Measurements from ENCODE around the gene TEKT3.

The TEKT3 gene

GRCh38 chr17:15287538-15288267, 53.7 kb downstream of the TEKT3 start:
- H3K4me1 ChIP-seq (ENCODE audit: control insufficient read depth, insufficient read depth, low read length): peaks cover 4% of the 10 kb centered on the region
- no peak overlapping the region for H3K27ac ChIP-seq (ENCODE audit: low read depth, low read length)
- no peaks in the 10 kb centered on the region for H3K27me3 ChIP-seq (ENCODE audit: control insufficient read depth, insufficient read depth, low read length)
- H3K4me3 ChIP-seq (ENCODE audit: low read length): no peak overlapping the region
- no peak overlapping the region for H3K9ac ChIP-seq (ENCODE audit: low read length)
- no peaks in the 10 kb centered on the region for H3K36me3 ChIP-seq (ENCODE audit: control insufficient read depth, insufficient read depth, low read length)

GRCh38 chr17:15285466-15285865, 55.9 kb downstream of the TEKT3 start:
- Histone ChIP-seq H3K4me3 (ENCODE audit: low read length) (no peak overlapping the region), H3K4me1 (ENCODE audit: control insufficient read depth, insufficient read depth, low read length) (peaks cover 4% of the 10 kb centered on the region), H3K27ac (ENCODE audit: low read depth, low read length) (no peak overlapping the region), H3K9ac (ENCODE audit: low read length) (no peak overlapping the region), H3K27me3 (ENCODE audit: control insufficient read depth, insufficient read depth, low read length) (no peaks in the 10 kb centered on the region), H3K36me3 (ENCODE audit: control insufficient read depth, insufficient read depth, low read length) (no peaks in the 10 kb centered on the region)

- no peaks in the 10 kb centered on the region for H3K36me3 ChIP-seq (ENCODE audit: control insufficient read depth, insufficient read depth, low read length)
- no peak overlapping the region for H3K9ac ChIP-seq (ENCODE audit: low read length)
- H3K4me1 ChIP-seq (ENCODE audit: control insufficient read depth, insufficient read depth, low read length): peaks cover 4% of the 10 kb centered on the region
- H3K27me3 ChIP-seq (ENCODE audit: control insufficient read depth, insufficient read depth, low read length): no peaks in the 10 kb centered on the region
- H3K27ac ChIP-seq (ENCODE audit: low read depth, low read length): no peak overlapping the region
- no peak overlapping the region for H3K4me3 ChIP-seq (ENCODE audit: low read length)
Observed at GRCh38 chr17:15284537-15284936, 56.9 kb downstream of the TEKT3 start.

GRCh38 chr17:15284107-15284506, 57.3 kb downstream of the TEKT3 start:
- Histone ChIP-seq H3K9ac (ENCODE audit: low read length) (no peak overlapping the region), H3K27me3 (ENCODE audit: control insufficient read depth, insufficient read depth, low read length) (no peaks in the 10 kb centered on the region), H3K27ac (ENCODE audit: low read depth, low read length) (no peak overlapping the region), H3K4me1 (ENCODE audit: control insufficient read depth, insufficient read depth, low read length) (peaks cover 4% of the 10 kb centered on the region), H3K36me3 (ENCODE audit: control insufficient read depth, insufficient read depth, low read length) (no peaks in the 10 kb centered on the region), H3K4me3 (ENCODE audit: low read length) (no peak overlapping the region)

GRCh38 chr17:15281909-15282308, 59.5 kb downstream of the TEKT3 start:
- no peaks in the 10 kb centered on the region for H3K4me1 ChIP-seq (ENCODE audit: control insufficient read depth, insufficient read depth, low read length)
- no peaks in the 10 kb centered on the region for H3K27me3 ChIP-seq (ENCODE audit: control insufficient read depth, insufficient read depth, low read length)
- no peak overlapping the region for H3K4me3 ChIP-seq (ENCODE audit: low read length)
- no peak overlapping the region for H3K27ac ChIP-seq (ENCODE audit: low read depth, low read length)
- no peak overlapping the region for H3K9ac ChIP-seq (ENCODE audit: low read length)
- no peaks in the 10 kb centered on the region for H3K36me3 ChIP-seq (ENCODE audit: control insufficient read depth, insufficient read depth, low read length)

- Histone ChIP-seq H3K4me3 (ENCODE audit: low read length) (no peak overlapping the region), H3K9ac (ENCODE audit: low read length) (no peak overlapping the region), H3K4me1 (ENCODE audit: control insufficient read depth, insufficient read depth, low read length) (no peaks in the 10 kb centered on the region), H3K27ac (ENCODE audit: low read depth, low read length) (no peak overlapping the region), H3K27me3 (ENCODE audit: control insufficient read depth, insufficient read depth, low read length) (no peaks in the 10 kb centered on the region), H3K36me3 (ENCODE audit: control insufficient read depth, insufficient read depth, low read length) (no peaks in the 10 kb centered on the region)
Observed at GRCh38 chr17:15278924-15279477, 62.4 kb downstream of the TEKT3 start.

DNA sequence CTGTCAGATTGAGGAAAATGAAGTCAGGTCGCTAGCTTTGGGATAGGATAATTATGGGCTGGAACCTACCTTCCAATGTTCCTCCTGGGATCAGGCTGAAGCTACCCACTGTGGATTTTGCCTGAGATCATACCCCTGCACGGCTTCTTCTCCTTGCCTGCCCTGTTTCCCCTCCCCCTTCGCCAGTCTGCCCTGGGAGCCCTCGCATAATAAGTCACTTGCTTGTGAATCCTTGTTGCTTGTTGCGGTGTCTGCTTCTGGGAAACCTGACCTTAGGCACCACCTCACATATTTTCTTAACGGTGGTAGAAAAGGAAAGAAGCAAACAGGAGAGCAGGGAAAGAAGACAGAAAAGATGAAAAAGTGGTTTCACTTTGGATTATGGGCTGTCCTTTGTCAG, 63.0 kb downstream of the TEKT3 start:
- no peak overlapping the region for H3K4me3 ChIP-seq (ENCODE audit: low read length)
- H3K27ac ChIP-seq (ENCODE audit: low read depth, low read length): no peak overlapping the region
- H3K4me1 ChIP-seq (ENCODE audit: control insufficient read depth, insufficient read depth, low read length): no peaks in the 10 kb centered on the region
- no peak overlapping the region for H3K9ac ChIP-seq (ENCODE audit: low read length)
- no peaks in the 10 kb centered on the region for H3K36me3 ChIP-seq (ENCODE audit: control insufficient read depth, insufficient read depth, low read length)
- no peaks in the 10 kb centered on the region for H3K27me3 ChIP-seq (ENCODE audit: control insufficient read depth, insufficient read depth, low read length)

DNA sequence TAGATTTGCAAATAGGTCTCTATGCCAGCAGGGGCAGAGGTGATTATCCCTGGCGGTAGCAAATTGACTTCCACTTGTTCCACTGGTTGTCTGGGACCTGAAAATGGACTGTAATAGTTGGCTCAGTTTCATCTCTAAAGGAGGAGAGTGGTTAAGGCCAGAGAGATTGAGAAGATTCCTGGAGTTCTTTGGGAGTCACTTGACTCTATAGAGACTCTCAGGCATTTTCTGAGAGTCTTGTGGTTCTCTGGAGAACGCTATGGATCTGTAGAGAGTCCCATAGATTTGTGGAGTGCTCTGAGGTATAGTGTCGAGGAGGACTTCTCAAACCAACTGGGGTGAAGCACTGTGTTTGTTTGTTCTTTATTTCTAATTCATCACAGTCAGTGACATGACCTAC, 67.4 kb downstream of the TEKT3 start:
- Histone ChIP-seq H3K4me3 (ENCODE audit: low read length) (no peak overlapping the region), H3K4me1 (ENCODE audit: control insufficient read depth, insufficient read depth, low read length) (no peaks in the 10 kb centered on the region), H3K36me3 (ENCODE audit: control insufficient read depth, insufficient read depth, low read length) (no peaks in the 10 kb centered on the region), H3K27ac (ENCODE audit: low read depth, low read length) (no peak overlapping the region), H3K27me3 (ENCODE audit: control insufficient read depth, insufficient read depth, low read length) (no peaks in the 10 kb centered on the region), H3K9ac (ENCODE audit: low read length) (no peak overlapping the region)

- Histone ChIP-seq H3K9ac (ENCODE audit: low read length) (no peak overlapping the region), H3K27ac (ENCODE audit: low read depth, low read length) (no peak overlapping the region), H3K27me3 (ENCODE audit: control insufficient read depth, insufficient read depth, low read length) (no peaks in the 10 kb centered on the region)
Observed at GRCh38 chr17:15273141-15273793, 68.1 kb downstream of the TEKT3 start.

DNA sequence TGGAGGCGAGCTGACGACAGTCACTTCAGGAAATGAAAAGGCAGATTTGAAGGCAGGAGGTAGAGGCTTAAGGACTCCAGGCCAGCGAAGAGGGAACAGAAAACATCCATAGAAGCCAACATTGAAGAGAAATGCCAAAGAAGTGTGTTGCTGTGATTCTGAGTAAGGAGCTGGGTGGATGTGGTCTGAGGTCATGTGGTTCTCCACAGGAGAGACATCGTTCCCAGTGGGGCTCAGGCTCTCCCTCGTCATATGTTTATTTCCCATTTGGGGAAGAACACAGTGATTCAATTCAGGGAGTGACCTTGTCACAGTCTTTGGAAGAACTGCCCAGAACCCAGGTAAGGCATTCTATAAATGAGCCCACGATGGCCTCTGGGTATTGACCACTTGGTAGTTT, 69.7 kb downstream of the TEKT3 start:
- no peak overlapping the region for H3K27ac ChIP-seq (ENCODE audit: low read depth, low read length)
- no peak overlapping the region for H3K9ac ChIP-seq (ENCODE audit: low read length)
- H3K27me3 ChIP-seq (ENCODE audit: control insufficient read depth, insufficient read depth, low read length): no peaks in the 10 kb centered on the region

More at GRCh38 chr17:15273141-15273793, 68.1 kb downstream of the TEKT3 start:
- no peaks in the 10 kb centered on the region for H3K4me1 ChIP-seq (ENCODE audit: control insufficient read depth, insufficient read depth, low read length)
- no peak overlapping the region for H3K4me3 ChIP-seq (ENCODE audit: low read length)
- no peaks in the 10 kb centered on the region for H3K36me3 ChIP-seq (ENCODE audit: control insufficient read depth, insufficient read depth, low read length)

DNA sequence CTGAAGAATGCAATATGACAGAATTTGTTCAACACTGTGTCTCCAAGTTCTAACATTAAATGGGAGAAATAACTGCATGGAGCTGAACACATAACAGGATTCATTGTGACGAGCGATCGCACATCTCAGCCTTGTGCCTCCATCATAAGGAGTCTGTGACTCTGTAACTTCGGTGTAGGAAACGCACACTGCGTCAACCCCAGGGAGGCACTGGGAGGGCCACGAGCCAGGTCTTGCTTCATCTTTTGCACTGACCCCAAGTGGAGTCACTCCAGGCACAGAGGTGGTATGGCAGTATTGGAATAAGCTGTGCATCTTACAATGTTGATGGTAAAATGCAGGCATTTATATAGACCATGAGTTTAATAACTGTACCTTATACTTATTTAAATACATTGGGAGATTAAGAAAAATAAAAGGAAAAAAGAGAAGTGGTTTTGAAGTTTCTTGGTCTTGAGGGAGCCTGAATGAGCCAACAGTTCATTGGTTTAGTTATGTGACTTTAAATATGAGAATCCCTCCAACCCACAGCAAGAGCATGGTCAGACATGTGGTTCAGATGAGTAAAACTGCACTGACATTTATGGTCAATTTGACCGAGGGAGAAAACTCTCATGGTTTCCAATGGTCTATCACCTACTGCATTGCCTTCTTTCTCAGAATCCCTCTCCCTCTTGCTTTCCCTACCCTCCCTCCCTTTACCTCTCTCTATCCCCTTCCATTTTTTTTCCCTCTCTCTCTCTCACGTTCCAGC, 70.6 kb downstream of the TEKT3 start:
- Histone ChIP-seq H3K4me3 (ENCODE audit: low read length) (no peak overlapping the region), H3K4me1 (ENCODE audit: control insufficient read depth, insufficient read depth, low read length) (no peaks in the 10 kb centered on the region), H3K36me3 (ENCODE audit: control insufficient read depth, insufficient read depth, low read length) (no peaks in the 10 kb centered on the region), H3K27me3 (ENCODE audit: control insufficient read depth, insufficient read depth, low read length) (no peaks in the 10 kb centered on the region), H3K27ac (ENCODE audit: low read depth, low read length) (no peak overlapping the region), H3K9ac (ENCODE audit: low read length) (no peak overlapping the region)

More for the DNA sequence above, 69.7 kb downstream of the TEKT3 start:
- Histone ChIP-seq H3K4me1 (ENCODE audit: control insufficient read depth, insufficient read depth, low read length) (no peaks in the 10 kb centered on the region), H3K36me3 (ENCODE audit: control insufficient read depth, insufficient read depth, low read length) (no peaks in the 10 kb centered on the region), H3K4me3 (ENCODE audit: low read length) (no peak overlapping the region)

DNA sequence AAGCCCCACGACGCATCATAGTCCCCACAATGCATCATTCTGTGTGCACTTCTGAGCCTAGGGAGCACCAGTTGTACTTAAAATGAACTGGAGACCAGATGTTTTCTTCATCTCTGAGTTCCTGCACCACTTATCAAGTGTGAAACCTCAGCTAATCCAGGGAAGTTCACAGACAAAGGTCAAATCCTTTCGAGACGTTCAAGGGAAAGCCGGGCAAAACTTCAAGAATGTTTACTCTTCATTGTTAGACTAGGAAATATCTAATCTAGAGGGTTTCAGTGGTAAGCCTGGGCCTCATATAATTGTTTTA, 71.7 kb downstream of the TEKT3 start:
- Histone ChIP-seq H3K36me3 (ENCODE audit: control insufficient read depth, insufficient read depth, low read length) (no peaks in the 10 kb centered on the region), H3K9ac (ENCODE audit: low read length) (no peak overlapping the region), H3K4me3 (ENCODE audit: low read length) (no peak overlapping the region), H3K4me1 (ENCODE audit: control insufficient read depth, insufficient read depth, low read length) (no peaks in the 10 kb centered on the region), H3K27ac (ENCODE audit: low read depth, low read length) (no peak overlapping the region), H3K27me3 (ENCODE audit: control insufficient read depth, insufficient read depth, low read length) (no peaks in the 10 kb centered on the region)

All from rectal smooth muscle tissue (tissue), 1 donor.